ENCODE measurements around the gene FAM237B. TPM values are rescaled to one million over a fixed set of nuclear protein-coding genes. Genes with fewer than 3 reads are reported as not detected.

The FAM237B gene
- total and polyA plus RNA-seq, 2 of the 8 experiments (the other 6 are each of a cell fraction or from before 2014, with no cell fraction given), result not detected

DNA sequence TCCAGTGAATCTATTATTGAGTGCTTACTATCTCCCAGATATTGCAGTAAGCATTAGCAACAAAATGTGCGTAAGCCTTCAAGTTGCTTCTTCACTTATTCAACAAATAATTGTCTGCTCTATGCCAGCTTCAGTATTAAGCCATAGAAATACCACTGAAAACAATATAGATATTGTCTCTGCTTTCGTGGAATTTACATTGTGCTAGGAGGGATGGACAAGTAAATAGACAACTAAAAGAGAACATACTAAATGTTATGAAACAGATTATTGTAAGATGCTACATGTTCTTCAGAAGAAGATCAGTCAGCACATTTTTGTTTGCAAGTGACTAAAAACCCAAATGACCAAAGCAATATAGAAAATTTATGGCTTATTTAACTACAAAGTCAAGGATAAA is 48.9 kb downstream of the FAM237B start (continued):
- no peak for TF ChIP-seq CHD2 (IDR thresholded peaks at IDR 0.05; ENCODE audit: low read length)
- no peak for TF ChIP-seq TEAD4 (IDR thresholded peaks at IDR 0.05; ENCODE audit: low read depth, low read length)
